ENCODE data around the gene CADPS2.

DNA sequence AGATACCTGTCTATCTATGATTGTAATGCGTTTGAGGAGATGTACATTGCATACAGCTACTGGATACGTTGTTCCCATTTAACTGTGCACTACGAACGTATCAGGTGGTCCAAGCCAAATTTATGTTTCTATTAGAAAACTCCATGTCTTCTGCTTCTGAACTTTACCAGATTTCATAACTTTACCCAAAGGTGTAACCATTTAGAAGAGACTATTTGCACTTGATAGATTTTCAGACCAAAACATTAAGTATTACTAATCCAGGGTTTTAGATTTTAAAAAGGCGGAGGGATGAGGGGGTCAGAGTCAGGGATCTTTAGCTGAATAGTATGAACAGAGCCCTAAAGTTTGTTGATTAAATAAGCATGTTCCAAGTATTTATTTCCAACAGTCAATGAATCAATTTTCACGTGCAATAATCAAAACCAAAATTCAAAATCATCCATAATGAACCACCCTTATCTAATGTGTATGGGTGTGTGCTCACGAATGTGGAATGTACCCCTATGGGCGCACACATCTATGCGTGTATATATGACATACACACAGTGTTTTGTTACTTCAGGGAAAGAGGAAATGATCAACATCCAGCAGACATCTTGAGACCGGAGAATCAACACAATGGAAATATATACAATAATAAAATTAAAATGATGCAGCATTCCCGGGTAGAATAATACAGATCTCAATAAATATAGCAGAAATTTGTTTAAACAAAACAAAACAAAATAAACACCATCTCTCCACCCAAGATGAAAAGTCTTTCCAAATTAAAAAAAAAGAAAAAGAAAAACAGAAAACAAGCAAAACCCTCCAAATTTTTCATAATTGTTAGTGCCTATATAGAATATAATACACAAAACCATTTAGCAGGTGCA lies 585.1 kb downstream of the CADPS2 start:
- TF ChIP-seq CTCF (IDR thresholded peaks at IDR 0.05) (no peak), EZH2 (IDR thresholded peaks at IDR 0.05; ENCODE audit: borderline replicate concordance, insufficient read depth, low read depth, low read length, poor library complexity, severe bottlenecking) (no peak)
